Activated naive CD4-positive, alpha-beta T cell treated with anti-CD3 and anti-CD28 coated beads, Interleukin-2, amount 10 ng/mL, durations not matched to agents 7 days and 5 days (primary cell): ENCODE results near the gene SMC4.
"Not testable (repeated sequence)": the region's sequence is repeated elsewhere in the genome, so short reads cannot be mapped to it uniquely, and the experiment has no call there.

ENCODE experiments used
- CTCF ChIA-PET: fragments of 350-600 bp; sonication (Branson Sonifier 250); formaldehyde crosslinking; loops from one replicate; lab custom pipeline; 2021; ENCODE audit warnings: antibody characterized with exemption; lab: Charles Lee
- DNase-seq: peaks from one replicate; pipeline ENCODE4 v3.0.0-alpha.2; 2020
- H3K27ac Mint-ChIP-seq: one replicate; pipeline ENCODE4 v1.8.0; 2021; ENCODE audit warnings: mild to moderate bottlenecking, moderate library complexity, mixed read lengths
- H3K27me3 Mint-ChIP-seq: one replicate; pipeline ENCODE4 v1.8.0; 2021; ENCODE audit warnings: mild to moderate bottlenecking, mixed read lengths
- H3K36me3 Mint-ChIP-seq: one replicate; pipeline ENCODE4 v1.8.0; 2021; ENCODE audit warnings: mixed read lengths
- H3K4me1 Mint-ChIP-seq: one replicate; pipeline ENCODE4 v1.8.0; 2021; ENCODE audit warnings: mixed read lengths
- H3K4me3 Mint-ChIP-seq: one replicate; pipeline ENCODE4 v1.8.0; 2021; ENCODE audit warnings: mild to moderate bottlenecking, moderate library complexity, mixed read lengths
- H3K9me3 Mint-ChIP-seq: one replicate; pipeline ENCODE4 v1.8.0; 2021; ENCODE audit warnings: mixed read lengths

Gene SMC4

GRCh38 chr3:160444411-160444810, 45.0 kb downstream of the SMC4 start:
- H3K27ac Mint-ChIP-seq: no peak overlapping the region
- peaks cover 66% of the 10 kb centered on the region for H3K4me1 Mint-ChIP-seq
- H3K36me3 Mint-ChIP-seq: peaks cover 57% of the 10 kb centered on the region
- no peak for DNase-seq
- no peaks in the 10 kb centered on the region for H3K9me3 Mint-ChIP-seq
- CTCF ChIA-PET: interaction anchor here (0.7 kb wide), 1 partner anchor 41 kb away, joined by 3 read pairs; no protein-coding TSS in a partner anchor
- peaks cover under 1% of the 10 kb centered on the region for H3K27me3 Mint-ChIP-seq
- no peak overlapping the region for H3K4me3 Mint-ChIP-seq

- no peak for DNase-seq
- Mint-ChIP-seq H3K4me1 (peaks cover 70% of the 10 kb centered on the region), H3K9me3 (no peaks in the 10 kb centered on the region), H3K4me3 (no peak overlapping the region), H3K27ac (peak overlapping the region; percentile 65), H3K36me3 (peaks cover 52% of the 10 kb centered on the region), H3K27me3 (peaks cover 6% of the 10 kb centered on the region)
- CTCF ChIA-PET: no interaction called here
These were observed 46.4 kb downstream of the SMC4 start for GRCh38 chr3:160445854-160446253.

- Mint-ChIP-seq H3K27ac (no peak overlapping the region), H3K9me3 (no peaks in the 10 kb centered on the region), H3K36me3 (peaks cover 49% of the 10 kb centered on the region), H3K4me3 (peak overlapping the region; percentile 31), H3K4me1 (peaks cover 70% of the 10 kb centered on the region), H3K27me3 (peaks cover 6% of the 10 kb centered on the region)
- CTCF ChIA-PET: no interaction called here
- DNase-seq: no peak
These were observed 47.1 kb downstream of the SMC4 start for GRCh38 chr3:160446522-160447056.

- Mint-ChIP-seq H3K36me3 (peaks cover 42% of the 10 kb centered on the region), H3K4me3 (peak overlapping the region; percentile 40), H3K4me1 (peaks cover 64% of the 10 kb centered on the region), H3K9me3 (peaks cover 1% of the 10 kb centered on the region), H3K27me3 (peaks cover 6% of the 10 kb centered on the region), H3K27ac (peak overlapping the region; percentile 33)
- CTCF ChIA-PET: no interaction called here
- no peak for DNase-seq
These were observed 48.1 kb downstream of the SMC4 start for GRCh38 chr3:160447544-160447943.

GRCh38 chr3:160448845-160449635, 49.6 kb downstream of the SMC4 start:
- CTCF ChIA-PET: interaction anchor here (0.8 to 1.2 kb wide), 4 partner anchors 13 to 113 kb away, joined by 3 to 4 read pairs (median 4); partner anchors contain the start of gene SMC4
- no peak for DNase-seq
- Mint-ChIP-seq H3K9me3 (peaks cover 1% of the 10 kb centered on the region), H3K27ac (peak overlapping the region; percentile 99), H3K4me3 (peak overlapping the region; percentile 97), H3K4me1 (peaks cover 52% of the 10 kb centered on the region), H3K36me3 (peaks cover 34% of the 10 kb centered on the region), H3K27me3 (peaks cover 16% of the 10 kb centered on the region)

- CTCF ChIA-PET: interaction anchor here (0.6 to 1.2 kb wide), 6 partner anchors 14 to 822 kb away, joined by 3 to 4 read pairs (median 4); partner anchors contain the start of gene SMC4
- Mint-ChIP-seq H3K4me1 (peaks cover 47% of the 10 kb centered on the region), H3K27ac (peak within 1 kb of the TSS; percentile 99), H3K4me3 (peak within 1 kb of the TSS; percentile 97), H3K27me3 (peaks cover 16% of the 10 kb centered on the region), H3K9me3 (peaks cover 1% of the 10 kb centered on the region), H3K36me3 (peaks cover 28% of the 10 kb centered on the region)
- DNase-seq: peak; percentile 99
These were observed 50.5 kb downstream of the SMC4 start, which contains the start of gene TRIM59 for GRCh38 chr3:160449636-160450598. Gene TRIM59, minus strand, starts transcription at chr3:160449786. Its CDS starts 10,603 bp downstream, at chr3:160439183.

- CTCF ChIA-PET: no interaction called here
- Mint-ChIP-seq H3K4me1 (peaks cover 40% of the 10 kb centered on the region), H3K9me3 (peaks cover 1% of the 10 kb centered on the region), H3K36me3 (peaks cover 23% of the 10 kb centered on the region), H3K27me3 (peaks cover 17% of the 10 kb centered on the region), H3K27ac (peak overlapping the region; percentile 99), H3K4me3 (peak overlapping the region; percentile 97)
- DNase-seq: no peak
These were observed 51.4 kb downstream of the SMC4 start for GRCh38 chr3:160450846-160451245.

- no peak for DNase-seq
- H3K9me3 Mint-ChIP-seq: peaks cover 1% of the 10 kb centered on the region
- no peak overlapping the region for H3K4me3 Mint-ChIP-seq
- H3K36me3 Mint-ChIP-seq: peaks cover 17% of the 10 kb centered on the region
- CTCF ChIA-PET: no interaction called here
- peaks cover 20% of the 10 kb centered on the region for H3K27me3 Mint-ChIP-seq
- peaks cover 34% of the 10 kb centered on the region for H3K4me1 Mint-ChIP-seq
- H3K27ac Mint-ChIP-seq: no peak overlapping the region
These were observed 52.2 kb downstream of the SMC4 start for GRCh38 chr3:160451602-160452001.

- CTCF ChIA-PET, H3K9me3 Mint-ChIP-seq: not testable (repeated sequence)
- peaks cover 28% of the 10 kb centered on the region for H3K4me1 Mint-ChIP-seq
These were observed 52.8 kb downstream of the SMC4 start for GRCh38 chr3:160452251-160452650.

GRCh38 chr3:160454995-160455394, 55.5 kb downstream of the SMC4 start:
- Mint-ChIP-seq H3K4me1 (peaks cover 13% of the 10 kb centered on the region), H3K27ac (no peak overlapping the region), H3K36me3 (peaks cover 7% of the 10 kb centered on the region), H3K9me3 (peaks cover 1% of the 10 kb centered on the region), H3K4me3 (no peak overlapping the region), H3K27me3 (peaks cover 22% of the 10 kb centered on the region)
- CTCF ChIA-PET: no interaction called here
- no peak for DNase-seq

More at GRCh38 chr3:160452251-160452650, 52.8 kb downstream of the SMC4 start:
- not testable (repeated sequence) for H3K27ac Mint-ChIP-seq, DNase-seq, H3K4me3 Mint-ChIP-seq
- peaks cover 13% of the 10 kb centered on the region for H3K36me3 Mint-ChIP-seq
- H3K27me3 Mint-ChIP-seq: peaks cover 20% of the 10 kb centered on the region

GRCh38 chr3:160455846-160456245, 56.4 kb downstream of the SMC4 start:
- Mint-ChIP-seq H3K4me1 (peaks cover 4% of the 10 kb centered on the region), H3K36me3 (no peaks in the 10 kb centered on the region), H3K4me3 (no peak overlapping the region), H3K27me3 (peaks cover 29% of the 10 kb centered on the region), H3K9me3 (peaks cover 1% of the 10 kb centered on the region), H3K27ac (no peak overlapping the region)
- DNase-seq: no peak
- CTCF ChIA-PET: no interaction called here

GRCh38 chr3:160458151-160458550, 58.7 kb downstream of the SMC4 start:
- H3K4me3 Mint-ChIP-seq: no peak overlapping the region
- peaks cover 34% of the 10 kb centered on the region for H3K27me3 Mint-ChIP-seq
- CTCF ChIA-PET: no interaction called here
- DNase-seq: no peak
- no peaks in the 10 kb centered on the region for H3K9me3 Mint-ChIP-seq
- no peak overlapping the region for H3K27ac Mint-ChIP-seq
- H3K36me3 Mint-ChIP-seq: no peaks in the 10 kb centered on the region
- no peaks in the 10 kb centered on the region for H3K4me1 Mint-ChIP-seq

GRCh38 chr3:160459450-160459970, 60.1 kb downstream of the SMC4 start:
- no peak overlapping the region for H3K27ac Mint-ChIP-seq
- CTCF ChIA-PET: no interaction called here
- no peaks in the 10 kb centered on the region for H3K4me1 Mint-ChIP-seq
- no peaks in the 10 kb centered on the region for H3K9me3 Mint-ChIP-seq
- H3K36me3 Mint-ChIP-seq: no peaks in the 10 kb centered on the region
- H3K27me3 Mint-ChIP-seq: peaks cover 31% of the 10 kb centered on the region
- no peak overlapping the region for H3K4me3 Mint-ChIP-seq
- no peak for DNase-seq
